ENCODE data around the gene H1-8.

The H1-8 gene

DNA sequence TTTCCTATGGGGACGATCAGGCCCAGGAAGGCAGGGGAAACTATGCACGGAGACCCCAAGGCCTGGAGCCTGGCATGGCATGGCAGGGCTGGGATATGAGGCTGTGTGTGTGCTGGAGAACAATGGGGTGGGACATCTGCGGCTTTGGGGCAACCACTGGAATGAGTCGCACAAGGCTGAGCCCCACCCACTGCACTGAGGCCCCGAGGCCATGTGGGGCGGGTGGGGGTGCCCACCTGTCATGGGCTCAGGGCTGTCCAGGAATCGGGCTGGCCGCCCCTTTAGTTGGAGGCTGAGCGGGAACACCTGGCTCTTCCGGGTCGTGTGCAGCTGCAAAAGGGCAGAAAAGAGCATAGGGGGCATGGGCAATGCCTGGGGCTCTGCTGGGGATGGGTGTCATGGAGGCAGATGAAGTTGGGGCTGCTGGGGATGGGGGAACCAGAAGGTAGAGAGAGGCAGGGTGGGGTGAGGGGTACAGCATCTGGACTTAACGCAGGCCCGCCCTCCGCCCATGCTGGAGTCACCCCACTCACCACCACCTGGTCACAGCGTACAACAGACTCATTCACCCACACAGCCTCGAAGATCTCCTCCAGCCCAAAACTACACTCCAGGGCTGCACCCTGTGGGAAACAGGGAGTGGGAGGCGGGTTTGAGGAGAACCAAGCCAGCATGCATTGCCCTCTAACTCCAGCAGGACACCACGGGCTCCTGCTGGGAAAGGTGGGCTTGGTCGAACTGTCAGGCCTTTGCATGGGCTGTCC lies 32.4 kb downstream of the H1-8 start:
- H3K4me3 ChIP-seq, result no peak overlapping the region
- TF ChIP-seq, protein P1, sequence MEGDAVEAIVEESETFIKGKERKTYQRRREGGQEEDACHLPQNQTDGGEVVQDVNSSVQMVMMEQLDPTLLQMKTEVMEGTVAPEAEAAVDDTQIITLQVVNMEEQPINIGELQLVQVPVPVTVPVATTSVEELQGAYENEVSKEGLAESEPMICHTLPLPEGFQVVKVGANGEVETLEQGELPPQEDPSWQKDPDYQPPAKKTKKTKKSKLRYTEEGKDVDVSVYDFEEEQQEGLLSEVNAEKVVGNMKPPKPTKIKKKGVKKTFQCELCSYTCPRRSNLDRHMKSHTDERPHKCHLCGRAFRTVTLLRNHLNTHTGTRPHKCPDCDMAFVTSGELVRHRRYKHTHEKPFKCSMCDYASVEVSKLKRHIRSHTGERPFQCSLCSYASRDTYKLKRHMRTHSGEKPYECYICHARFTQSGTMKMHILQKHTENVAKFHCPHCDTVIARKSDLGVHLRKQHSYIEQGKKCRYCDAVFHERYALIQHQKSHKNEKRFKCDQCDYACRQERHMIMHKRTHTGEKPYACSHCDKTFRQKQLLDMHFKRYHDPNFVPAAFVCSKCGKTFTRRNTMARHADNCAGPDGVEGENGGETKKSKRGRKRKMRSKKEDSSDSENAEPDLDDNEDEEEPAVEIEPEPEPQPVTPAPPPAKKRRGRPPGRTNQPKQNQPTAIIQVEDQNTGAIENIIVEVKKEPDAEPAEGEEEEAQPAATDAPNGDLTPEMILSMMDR (IDR thresholded peaks at IDR 0.05), result no peak
- no peak for DNase-seq (ENCODE audit: low spot score)
- H3K27ac ChIP-seq, result peak overlapping the region in 1 of 2 donors; percentile 83

DNA sequence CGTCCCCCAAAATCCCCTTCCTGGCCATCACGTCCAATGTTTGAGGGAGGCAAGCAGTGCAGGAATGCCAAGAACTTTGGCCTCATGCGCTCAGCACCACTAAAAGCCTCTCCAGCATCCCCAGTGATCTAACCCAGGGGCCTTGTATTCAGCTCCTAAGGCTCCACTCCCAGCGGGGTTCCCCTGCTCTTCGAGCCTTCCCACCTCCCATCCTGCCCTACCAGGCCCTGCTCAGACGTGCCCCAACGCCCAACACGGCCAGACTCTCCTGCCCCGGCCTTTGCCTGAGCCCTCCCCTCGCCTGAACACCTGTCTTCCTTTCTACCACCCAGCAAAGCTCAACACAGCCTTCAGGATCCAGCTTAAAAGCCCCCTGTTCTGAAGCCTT lies 33.0 kb downstream of the H1-8 start:
- TF ChIP-seq, protein P1 (IDR thresholded peaks at IDR 0.05), result no peak

DNA sequence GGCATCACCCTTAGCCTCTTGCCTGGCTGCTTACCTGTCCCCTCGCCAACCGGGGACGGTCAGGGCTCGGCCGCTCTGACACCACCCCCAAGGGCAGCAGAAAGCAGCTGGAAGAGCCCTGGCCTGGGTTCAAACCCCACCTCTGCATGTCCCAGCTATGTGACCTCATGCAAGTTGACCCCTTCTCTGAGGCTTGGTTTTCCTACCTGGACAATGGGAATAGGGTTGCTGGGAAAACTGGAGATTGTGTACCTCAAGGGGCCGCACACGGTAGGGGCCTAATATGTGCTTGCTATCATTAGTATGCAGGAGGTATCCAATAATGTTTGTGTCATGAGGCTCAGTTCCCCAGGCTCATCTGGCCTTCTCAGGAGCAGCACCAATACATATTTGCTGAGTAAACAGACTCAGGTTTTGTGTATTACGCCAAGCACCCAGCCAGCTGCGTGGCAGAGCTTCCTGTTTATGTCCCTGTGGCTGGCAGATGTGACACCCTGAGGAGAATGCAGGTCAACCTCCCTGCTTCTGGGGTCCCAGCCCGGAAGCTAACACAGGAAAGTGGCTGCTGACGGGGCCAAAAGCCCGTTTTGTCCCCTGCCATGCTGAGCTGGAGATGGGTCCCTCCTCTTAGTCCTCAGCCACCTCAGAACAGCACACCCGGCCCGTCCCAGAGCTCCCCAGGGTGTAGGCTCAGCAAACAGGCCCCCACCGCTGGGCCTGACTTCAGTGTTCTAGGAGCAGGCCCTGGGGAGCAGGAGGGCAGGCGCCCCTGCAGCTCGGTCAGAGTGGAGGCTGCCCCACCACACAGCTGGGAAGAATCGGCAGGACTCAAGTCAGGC lies 33.8 kb downstream of the H1-8 start:
- Histone ChIP-seq H3K4me3 (no peak overlapping the region), H3K27ac (peak overlapping the region; percentile 36 to 83)
- no peak for DNase-seq (ENCODE audit: low spot score)
- TF ChIP-seq, protein P1 (IDR thresholded peaks at IDR 0.05), result no peak

More for the DNA sequence above, 33.0 kb downstream of the H1-8 start:
- Histone ChIP-seq H3K4me3 (no peak overlapping the region), H3K27ac (peak overlapping the region; percentile 7 to 83)
- DNase-seq (ENCODE audit: low spot score), result no peak

DNA sequence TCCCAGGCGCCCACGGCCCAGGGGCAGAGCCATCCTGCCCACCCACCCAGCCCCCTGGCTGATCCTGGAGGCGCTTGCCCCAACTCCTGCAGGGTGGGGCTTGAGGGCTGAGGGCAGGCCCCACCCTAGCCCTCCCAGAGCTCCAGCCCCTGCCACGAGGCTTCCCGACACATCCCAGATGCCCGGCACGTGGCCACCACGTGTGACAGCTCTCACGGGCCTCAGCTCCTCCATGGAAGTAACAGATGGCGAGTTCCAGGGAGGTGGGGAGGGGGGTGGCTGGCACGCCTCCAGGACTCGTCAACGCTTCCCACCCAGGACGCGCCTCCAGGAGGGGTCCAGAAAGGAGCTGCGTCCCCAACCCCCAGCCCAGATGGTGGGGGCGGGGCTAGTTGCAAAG lies 34.4 kb downstream of the H1-8 start:
- TF ChIP-seq, protein P1 (IDR thresholded peaks at IDR 0.05), result no peak
- Histone ChIP-seq H3K4me3 (no peak overlapping the region), H3K27ac (peak overlapping the region; percentile 36 to 83)
- no peak for DNase-seq (ENCODE audit: low spot score)

DNA sequence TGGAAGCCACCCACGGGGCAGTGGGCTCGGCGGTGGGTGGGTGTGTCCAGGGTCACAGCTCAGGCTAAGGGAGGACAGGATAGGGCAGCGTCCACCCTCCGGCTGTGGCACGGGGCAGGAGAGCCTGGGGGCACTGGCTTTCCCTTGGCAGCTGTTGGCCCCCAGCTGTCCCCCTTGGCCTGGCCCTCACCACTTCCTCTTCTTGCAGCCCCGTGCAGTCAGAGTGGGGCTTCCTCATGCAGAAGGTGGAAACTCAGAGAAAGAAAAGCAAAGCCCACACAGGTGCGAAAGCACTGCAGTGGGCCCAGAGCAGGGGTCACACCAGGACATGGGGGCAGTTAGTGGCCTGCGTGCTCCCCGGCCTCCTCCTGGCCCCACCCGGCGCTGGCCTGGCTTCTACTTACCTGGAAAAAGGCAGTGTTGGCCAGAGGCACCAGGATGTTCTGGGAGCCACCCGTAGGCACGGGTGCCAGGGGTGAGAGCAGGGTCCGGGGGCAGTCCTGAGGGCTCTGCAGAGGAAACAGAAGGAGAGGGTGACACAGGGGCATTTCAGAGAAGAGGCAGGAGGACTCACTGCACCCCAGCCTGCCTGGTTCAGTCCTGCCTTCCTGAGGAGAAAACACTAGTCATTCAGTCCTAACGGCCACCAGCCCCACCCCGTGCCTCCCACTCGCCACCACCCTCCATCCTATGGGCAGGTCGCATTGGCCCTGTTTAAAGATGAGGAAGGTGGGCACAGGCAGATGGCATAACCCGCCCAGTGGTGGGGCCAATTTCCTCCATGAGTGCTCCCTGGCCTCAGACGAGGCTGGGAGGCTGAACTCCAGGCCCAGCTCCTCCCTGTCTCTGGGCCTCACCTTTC lies 35.2 kb downstream of the H1-8 start:
- TF ChIP-seq, protein P1 (IDR thresholded peaks at IDR 0.05), result no peak
- Histone ChIP-seq H3K4me3 (no peak overlapping the region), H3K27ac (peak overlapping the region; percentile 4 to 83)
- no peak for DNase-seq (ENCODE audit: low spot score)

DNA sequence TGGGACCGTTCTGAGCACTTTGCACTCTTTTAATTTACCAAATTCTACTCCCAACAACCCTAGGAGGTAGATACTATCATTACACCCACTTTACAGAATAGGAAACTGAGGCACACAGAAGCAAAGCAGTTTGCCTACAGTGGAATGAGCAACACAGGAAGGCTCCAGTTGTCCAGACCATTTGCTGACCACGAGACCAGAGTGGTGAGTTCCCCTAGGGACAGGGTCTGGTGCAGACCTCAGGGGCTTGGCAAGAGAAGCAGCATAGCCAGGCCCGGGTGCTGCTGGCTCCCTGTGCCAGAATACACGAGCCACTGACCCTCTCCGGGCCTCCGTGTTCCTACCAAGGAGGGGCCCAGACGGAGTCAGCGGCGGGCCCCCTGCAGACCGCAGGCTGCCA lies 37.0 kb downstream of the H1-8 start:
- Histone ChIP-seq H3K27ac (peak overlapping the region in 1 of 2 donors; percentile 83), H3K4me3 (no peak overlapping the region)
- no peak for DNase-seq (ENCODE audit: low spot score)
- TF ChIP-seq, protein P1 (IDR thresholded peaks at IDR 0.05), result no peak
